Left renal cortex interstitium (tissue), 4 donors: ENCODE data around the gene IL1RAPL2. TPM values are rescaled to one million over a fixed set of nuclear protein-coding genes. Genes with fewer than 3 reads are reported as not detected.
"Not testable (repeated sequence)": the region's sequence is repeated elsewhere in the genome, so short reads cannot be mapped to it uniquely, and the experiment has no call there.

Experiments used
- DNase-seq, 4 donors: peaks; one replicate each; pipeline ENCODE4 v3.0.0-alpha.2; 2013; ENCODE audit warnings: low read depth in 4 of 4, low spot score in 2 of 4, missing footprints in 1 of 4
- polyA plus RNA-seq, 4 donors: library from polyadenylated mRNA; unstranded; fragments of 120-200 nt; gene quantifications; one replicate each; pipeline ENCODE4 v1.2.1, GENCODE V29; 2013; ENCODE audit not compliant: insufficient read length in 4 of 4

The IL1RAPL2 gene
- polyA plus RNA-seq, 4 donors = 0.93 to 1.5 (median 1.3) TPM

GRCh38 chrX:104842646-104843045 lies 276.6 kb downstream of the IL1RAPL2 start:
- DNase-seq = no peak

- no peak for DNase-seq
Measured at GRCh38 chrX:104852241-104852640, 286.2 kb downstream of the IL1RAPL2 start.

- DNase-seq = no peak
Measured at GRCh38 chrX:104854188-104854587, 288.2 kb downstream of the IL1RAPL2 start.

GRCh38 chrX:104854790-104855340 lies 288.9 kb downstream of the IL1RAPL2 start:
- DNase-seq = no peak

GRCh38 chrX:104863466-104863865 lies 297.5 kb downstream of the IL1RAPL2 start:
- DNase-seq = no peak

- DNase-seq = no peak
Measured at GRCh38 chrX:104864296-104864695, 298.3 kb downstream of the IL1RAPL2 start.

- no peak for DNase-seq
Measured at GRCh38 chrX:104877504-104877903, 311.5 kb downstream of the IL1RAPL2 start.

GRCh38 chrX:104902070-104902469 lies 336.1 kb downstream of the IL1RAPL2 start:
- no peak for DNase-seq

- not testable (repeated sequence) for DNase-seq
Measured at GRCh38 chrX:104909694-104910093, 343.7 kb downstream of the IL1RAPL2 start.

GRCh38 chrX:104913348-104913747 lies 347.3 kb downstream of the IL1RAPL2 start:
- DNase-seq = no peak

- DNase-seq = not testable (repeated sequence)
Measured at GRCh38 chrX:104914686-104915085, 348.7 kb downstream of the IL1RAPL2 start.

- no peak for DNase-seq
Measured at GRCh38 chrX:104918122-104918521, 352.1 kb downstream of the IL1RAPL2 start.

GRCh38 chrX:104921584-104922205 lies 355.7 kb downstream of the IL1RAPL2 start:
- DNase-seq = no peak

- DNase-seq = peak in 2 of 4 donors; percentile 18 to 27
Measured at GRCh38 chrX:104922206-104922621, 356.2 kb downstream of the IL1RAPL2 start.

GRCh38 chrX:104929324-104929723 lies 363.3 kb downstream of the IL1RAPL2 start:
- DNase-seq = no peak

- DNase-seq = no peak
Measured at GRCh38 chrX:104935581-104935980, 369.6 kb downstream of the IL1RAPL2 start.

- DNase-seq = no peak
Measured at GRCh38 chrX:104953251-104953650, 387.3 kb downstream of the IL1RAPL2 start.

- no peak for DNase-seq
Measured at GRCh38 chrX:104961926-104962325, 395.9 kb downstream of the IL1RAPL2 start.

GRCh38 chrX:104968241-104968640 lies 402.2 kb downstream of the IL1RAPL2 start:
- no peak for DNase-seq

- DNase-seq = no peak
Measured at GRCh38 chrX:104972737-104973136, 406.7 kb downstream of the IL1RAPL2 start.

GRCh38 chrX:104987063-104987462 lies 421.1 kb downstream of the IL1RAPL2 start:
- no peak for DNase-seq

GRCh38 chrX:104988038-104988437 lies 422.0 kb downstream of the IL1RAPL2 start:
- DNase-seq = no peak

- no peak for DNase-seq
Measured at GRCh38 chrX:104995546-104995945, 429.5 kb downstream of the IL1RAPL2 start.
